K562 (cell line): ENCODE results near the gene LOXHD1. TPM values are rescaled to one million over a fixed set of nuclear protein-coding genes. Genes with fewer than 3 reads are reported as not detected.
A peak's percentile ranks its signal among the peaks of the same experiment; 100 is the strongest.

Experiments
- ARID1B ChIP-seq: fragments of 450-650 bp; IDR thresholded peaks from 2 replicates; pipeline ENCODE4 v1.6.1; 2016; ENCODE audit warnings: antibody characterized with exemption, mild to moderate bottlenecking, inconsistent platforms
- EP300 ChIP-seq: IDR thresholded peaks from 2 replicates; pipeline ENCODE4 v1.6.1; 2012; ENCODE audit warnings: low read length, improper control_type of control experiment
- JUND ChIP-seq, 2 experiments: IDR thresholded peaks; 2 replicates in 1 of 2; 3 replicates in 1 of 2; pipeline ENCODE4 v1.6.1; 2011; ENCODE audit warnings: borderline replicate concordance in 2 of 2, low read depth in 2 of 2, low read length in 2 of 2, improper control_type of control experiment in 1 of 2, missing biosample characterization in 1 of 2, missing genetic modification characterization in 1 of 2, missing genetic modification reagents in 1 of 2
- NR2C2 ChIP-seq, 2 experiments: fragments of 200-800 bp in 1 of 2; sonication (Bioruptor generic) in 1 of 2; sonication (generic) in 1 of 2; formaldehyde crosslinking in 1 of 2; IDR thresholded peaks; 2 replicates each; pipeline versions ENCODE4 v1.6.1 to v1.8.0; 2016 to 2022; ENCODE audit warnings: mild to moderate bottlenecking in 1 of 2, missing compliant biosample characterization in 1 of 2, missing genetic modification characterization in 1 of 2, missing genetic modification reagents in 1 of 2
- ZBTB40 ChIP-seq, 2 experiments: fragments of 450-650 bp in 1 of 2; sonication (generic) in 1 of 2; formaldehyde crosslinking in 1 of 2; IDR thresholded peaks; 2 replicates each; pipeline versions ENCODE4 v1.7.1 to v1.9.0; 2016 to 2022; ENCODE audit warnings: inconsistent platforms in 1 of 2, mild to moderate bottlenecking in 1 of 2, missing genetic modification reagents in 1 of 2
- ZBTB5 ChIP-seq: fragments of 450-650 bp; IDR thresholded peaks from 2 replicates; pipeline ENCODE4 v1.6.1; 2017; ENCODE audit warnings: antibody characterized with exemption
- ZEB2 ChIP-seq: fragments of 450-650 bp; IDR thresholded peaks from 2 replicates; pipeline ENCODE4 v1.6.1; 2016
- ZNF347 ChIP-seq: fragments of 450-650 bp; formaldehyde crosslinking; IDR thresholded peaks from 2 replicates; pipeline ENCODE4 v1.4.0; 2020; ENCODE audit warnings: low read depth, mild to moderate bottlenecking, moderate library complexity
- ZNF609 ChIP-seq: sonication (generic); formaldehyde crosslinking; IDR thresholded peaks from 2 replicates; pipeline ENCODE4 v1.8.1; 2023; ENCODE audit warnings: missing genetic modification reagents, mild to moderate bottlenecking, borderline replicate concordance
- polyA plus RNA-seq, 8 experiments: library from polyadenylated mRNA; depleted of rRNA in 4 of 8; stranded (reverse) in 5 of 8; unstranded in 3 of 8; fragments of >200 nt; fragmentation: Nextera tagmentation in 2 of 8; fragmentation: Illumina TruSeq in 1 of 8; extraction: Ambion mirVana in 2 of 8; extraction: Trizol in 1 of 8; gene quantifications; 2 replicates each; pipeline versions ENCODE4 v1.2.1 to v1.2.3, GENCODE V29; 2011 to 2014; ENCODE audit warnings: inconsistent platforms in 1 of 8, missing spikeins in 1 of 8
- total RNA-seq, 7 experiments: library from RNA; depleted of rRNA in 6 of 7; stranded (reverse); fragments of >200 nt in 6 of 7; fragmentation: Illumina TruSeq in 2 of 7; extraction: Trizol in 2 of 7; gene quantifications; 2 replicates each; pipeline versions ENCODE4 v1.2.1 to v1.2.3, GENCODE V29; 2011 to 2021; ENCODE audit warnings: low replicate concordance in 1 of 7

LOXHD1 gene
- total and polyA plus RNA-seq, 9 of the 15 experiments (the other 6 are each of a cell fraction or from before 2014, with no cell fraction given), result not detected

DNA sequence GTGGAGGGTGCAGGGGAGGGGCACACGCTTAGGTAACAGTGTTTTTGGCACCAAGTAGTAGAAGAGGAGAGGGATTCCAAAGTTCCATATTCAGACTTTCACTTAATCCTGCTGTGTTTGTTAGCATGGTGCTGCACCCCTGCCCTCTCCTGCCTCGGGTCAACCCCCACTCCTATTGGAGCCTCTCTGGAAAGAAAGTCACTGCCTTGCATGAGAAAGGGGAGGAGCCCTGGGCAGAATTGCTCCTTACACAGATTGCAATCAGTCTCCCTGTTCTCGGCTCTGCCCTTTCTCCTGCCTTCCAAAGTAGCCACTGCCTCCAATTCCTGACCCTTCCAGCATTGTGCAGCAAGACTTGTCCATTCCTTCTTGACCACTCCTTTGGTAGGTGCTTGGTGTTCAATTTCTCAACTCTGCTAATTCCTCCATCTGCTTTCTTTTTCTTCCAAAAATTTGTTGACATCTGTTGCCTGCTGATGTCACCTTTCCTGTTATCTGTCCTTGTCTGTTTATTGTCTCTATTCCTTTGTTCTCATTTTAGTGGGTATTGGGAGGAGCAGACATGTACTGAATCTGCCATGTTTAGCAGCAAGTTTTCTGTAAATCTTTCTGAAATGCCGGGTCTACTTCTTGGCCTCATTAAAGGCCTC, 225.4 kb downstream of the LOXHD1 start (continued):
- TF ChIP-seq ZBTB40 (IDR thresholded peaks at IDR 0.05) (0 out of 2 replicates have a peak, but pooled peaks have one; percentile 30), ZBTB40 (CRISPR knock-in tag; IDR thresholded peaks at IDR 0.05) (no peak), ARID1B (peak; percentile 40; the same call in 1 of the 2 replicates), ZBTB5 (no peak), JUND (IDR thresholded peaks at IDR 0.05; ENCODE audit: borderline replicate concordance, low read depth, low read length) (peak; percentile 55; the same call in 1 of the 2 replicates), JUND (tag; IDR thresholded peaks at IDR 0.05; ENCODE audit: borderline replicate concordance, low read depth, low read length) (peak; percentile 53; the same call in 2 of the 3 replicates), ZNF609 (CRISPR knock-in tag) (no peak), NR2C2 (CRISPR knock-in tag; IDR thresholded peaks at IDR 0.05) (no peak), NR2C2 (tag; IDR thresholded peaks at IDR 0.05) (peak; percentile 32; the same call in 1 of the 2 replicates), ZEB2 (0 out of 2 replicates have a peak, but pooled peaks have one; percentile 42), EP300 (peak; percentile 10; the same call in 1 of the 2 replicates), ZNF347 (no peak)
